Activated T-helper 17 cell treated with anti-CD3 and anti-CD28 coated beads, Interleukin-2, amount 50 U/mL, for 72 hours (primary cell): ENCODE results near the gene PPP1R3F. TPM values are rescaled to one million over a fixed set of nuclear protein-coding genes. Genes with fewer than 3 reads are reported as not detected.

ENCODE experiments used
- ATAC-seq: fragments of 150-1000 bp; cut with Tn5 transposase; replicated peaks from 2 replicates; pipeline ENCODE4 v1.10.0; 2021; ENCODE audit warnings: mild to moderate bottlenecking, moderate library complexity
- H3K27ac Mint-ChIP-seq: one replicate; pipeline ENCODE4 v1.8.0; 2022; ENCODE audit warnings: mixed read lengths
- H3K27me3 Mint-ChIP-seq: one replicate; pipeline ENCODE4 v1.8.0; 2022; ENCODE audit warnings: mixed read lengths
- H3K36me3 Mint-ChIP-seq: one replicate; pipeline ENCODE4 v1.8.0; 2022; ENCODE audit warnings: low read depth, mild to moderate bottlenecking, mixed read lengths
- H3K4me1 Mint-ChIP-seq: one replicate; pipeline ENCODE4 v1.8.0; 2022; ENCODE audit warnings: mixed read lengths
- H3K4me3 Mint-ChIP-seq: one replicate; pipeline ENCODE4 v1.8.0; 2022; ENCODE audit warnings: mild to moderate bottlenecking, mixed read lengths
- H3K9me3 Mint-ChIP-seq: one replicate; pipeline ENCODE4 v1.8.0; 2022; ENCODE audit warnings: mixed read lengths
- total RNA-seq, 2 donors: library from RNA; stranded (reverse); gene quantifications; one replicate each; pipeline ENCODE4 v1.2.3, GENCODE V29; 2022

The PPP1R3F gene
- 1 to 10 TPM; 6.6 to 8.8 TPM for total RNA-seq

- Mint-ChIP-seq H3K27me3 (no peaks in the 10 kb centered on the region), H3K9me3 (no peaks in the 10 kb centered on the region), H3K4me3 (peak within 1 kb of the TSS; percentile 94), H3K4me1 (peaks cover 34% of the 10 kb centered on the region), H3K36me3 (peaks cover 50% of the 10 kb centered on the region), H3K27ac (peak within 1 kb of the TSS; percentile 100)
- peak; percentile 5 for ATAC-seq
Measured at GRCh38 chrX:49269767-49270248, at the start of gene PPP1R3F. Gene PPP1R3F, plus strand, starts transcription at chrX:49269793. Its CDS starts 77 bp downstream, at chrX:49269870.

GRCh38 chrX:49220100-49220499 is 49.5 kb upstream of the PPP1R3F start:
- H3K36me3 Mint-ChIP-seq = no peaks in the 10 kb centered on the region
- no peaks in the 10 kb centered on the region for H3K9me3 Mint-ChIP-seq
- no peak overlapping the region for H3K4me3 Mint-ChIP-seq
- H3K4me1 Mint-ChIP-seq = peaks cover 4% of the 10 kb centered on the region
- no peak overlapping the region for H3K27ac Mint-ChIP-seq
- H3K27me3 Mint-ChIP-seq = no peaks in the 10 kb centered on the region
- no peak for ATAC-seq

- no peaks in the 10 kb centered on the region for H3K9me3 Mint-ChIP-seq
- peaks cover 4% of the 10 kb centered on the region for H3K4me1 Mint-ChIP-seq
- H3K4me3 Mint-ChIP-seq = no peak overlapping the region
- no peaks in the 10 kb centered on the region for H3K27me3 Mint-ChIP-seq
- no peaks in the 10 kb centered on the region for H3K36me3 Mint-ChIP-seq
- no peak for ATAC-seq
- H3K27ac Mint-ChIP-seq = no peak overlapping the region
Measured at GRCh38 chrX:49221868-49222267, 47.7 kb upstream of the PPP1R3F start.

- H3K27me3 Mint-ChIP-seq = no peaks in the 10 kb centered on the region
- H3K36me3 Mint-ChIP-seq = no peaks in the 10 kb centered on the region
- no peak overlapping the region for H3K27ac Mint-ChIP-seq
- ATAC-seq = no peak
- H3K4me3 Mint-ChIP-seq = no peak overlapping the region
- H3K9me3 Mint-ChIP-seq = no peaks in the 10 kb centered on the region
- peaks cover 4% of the 10 kb centered on the region for H3K4me1 Mint-ChIP-seq
Measured at GRCh38 chrX:49225858-49226257, 43.7 kb upstream of the PPP1R3F start.

DNA sequence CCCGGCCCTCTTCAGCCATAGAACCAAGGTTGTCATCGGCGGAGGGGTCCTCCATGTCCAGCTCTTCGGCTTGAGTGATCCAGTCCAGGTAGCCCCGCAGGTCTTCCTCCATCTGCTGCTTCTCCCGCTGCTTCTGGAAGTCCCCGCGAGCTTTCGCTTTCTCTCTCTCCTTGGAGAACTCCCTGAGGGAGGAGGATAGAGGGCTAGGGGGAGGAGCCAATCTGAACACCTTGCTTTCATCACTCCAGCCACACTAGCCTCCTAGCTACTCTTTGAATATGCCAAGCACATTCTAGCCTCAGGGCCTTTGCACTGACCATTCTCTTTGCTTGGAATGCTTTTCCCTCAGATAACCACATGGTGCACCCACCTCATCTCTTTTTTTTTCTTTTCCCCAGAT is 42.6 kb upstream of the PPP1R3F start:
- ATAC-seq = no peak
- no peak overlapping the region for H3K27ac Mint-ChIP-seq

DNA sequence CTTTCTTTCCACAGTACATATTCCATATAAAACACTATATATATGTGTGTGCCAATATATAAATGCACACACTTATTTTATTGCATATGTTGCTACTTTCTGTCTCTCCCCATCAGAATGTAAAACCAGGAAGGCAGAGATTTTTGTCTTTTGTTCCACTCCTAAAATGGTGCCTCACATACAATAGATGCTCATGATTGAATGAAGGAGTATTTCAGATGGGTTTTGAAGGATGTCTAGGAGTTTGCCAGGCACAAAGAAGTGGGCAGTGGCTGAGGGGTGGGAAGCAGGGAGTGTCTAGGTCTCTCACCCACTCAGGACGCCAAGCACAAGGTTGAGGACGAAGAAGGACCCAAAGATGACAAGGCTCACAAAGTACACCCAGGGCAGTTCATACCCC is 41.9 kb upstream of the PPP1R3F start:
- H3K4me3 Mint-ChIP-seq = no peak overlapping the region
- H3K36me3 Mint-ChIP-seq = no peaks in the 10 kb centered on the region
- peaks cover 8% of the 10 kb centered on the region for H3K4me1 Mint-ChIP-seq
- no peak for ATAC-seq
- H3K9me3 Mint-ChIP-seq = no peaks in the 10 kb centered on the region
- H3K27ac Mint-ChIP-seq = no peak overlapping the region
- H3K27me3 Mint-ChIP-seq = no peaks in the 10 kb centered on the region

More for the DNA sequence above, 42.6 kb upstream of the PPP1R3F start:
- Mint-ChIP-seq H3K27me3 (no peaks in the 10 kb centered on the region), H3K4me3 (no peak overlapping the region), H3K4me1 (peaks cover 7% of the 10 kb centered on the region), H3K36me3 (no peaks in the 10 kb centered on the region), H3K9me3 (no peaks in the 10 kb centered on the region)

GRCh38 chrX:49228185-49228584 is 41.4 kb upstream of the PPP1R3F start:
- Mint-ChIP-seq H3K27me3 (no peaks in the 10 kb centered on the region), H3K9me3 (no peaks in the 10 kb centered on the region), H3K4me1 (peaks cover 5% of the 10 kb centered on the region), H3K36me3 (no peaks in the 10 kb centered on the region), H3K4me3 (no peak overlapping the region), H3K27ac (no peak overlapping the region)
- ATAC-seq = no peak

- peak; percentile 89 for ATAC-seq
- Mint-ChIP-seq H3K27me3 (no peaks in the 10 kb centered on the region), H3K27ac (peak overlapping the region; percentile 73), H3K36me3 (peaks cover 6% of the 10 kb centered on the region), H3K9me3 (no peaks in the 10 kb centered on the region), H3K4me3 (peak overlapping the region; percentile 72), H3K4me1 (peaks cover 5% of the 10 kb centered on the region)
Measured at GRCh38 chrX:49230500-49231232, 38.9 kb upstream of the PPP1R3F start.

DNA sequence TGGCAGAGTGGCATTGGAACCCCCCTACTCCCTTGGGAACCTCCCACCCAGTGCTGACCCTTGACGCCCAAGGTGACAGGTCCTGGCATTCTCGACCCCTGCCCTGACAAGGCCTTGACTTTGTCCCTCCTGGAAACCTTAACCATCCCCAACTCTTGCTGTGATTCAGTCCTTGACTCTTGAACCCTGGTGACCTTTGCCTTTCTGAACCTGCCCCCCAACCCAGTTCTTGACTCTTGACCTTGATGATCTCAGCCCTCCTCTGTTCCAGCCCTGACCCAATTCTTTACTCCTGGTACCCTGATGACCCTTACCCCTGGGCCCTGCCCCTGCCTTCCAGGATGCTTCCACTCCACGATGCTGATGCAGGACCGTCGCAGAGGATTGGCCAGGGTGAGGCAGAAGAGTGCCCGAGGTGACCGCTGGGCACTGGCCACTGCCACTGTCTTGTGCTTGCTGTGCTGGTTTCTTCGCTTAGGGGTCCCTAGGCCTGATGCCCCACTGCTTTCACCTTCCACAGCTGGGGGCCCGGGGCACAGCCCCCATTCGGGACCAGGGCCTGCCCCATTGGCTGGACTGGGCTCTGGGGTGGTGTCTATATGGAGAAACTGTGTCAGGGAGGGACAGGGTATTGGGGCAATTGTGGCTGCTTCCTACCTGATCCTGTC is 38.1 kb upstream of the PPP1R3F start:
- peaks cover 5% of the 10 kb centered on the region for H3K4me1 Mint-ChIP-seq
- peak overlapping the region; percentile 72 for H3K4me3 Mint-ChIP-seq
- ATAC-seq = no peak
- H3K9me3 Mint-ChIP-seq = no peaks in the 10 kb centered on the region
- peaks cover 10% of the 10 kb centered on the region for H3K36me3 Mint-ChIP-seq
- H3K27me3 Mint-ChIP-seq = no peaks in the 10 kb centered on the region
- H3K27ac Mint-ChIP-seq = peak overlapping the region; percentile 73

- peak overlapping the region; percentile 72 for H3K4me3 Mint-ChIP-seq
- peaks cover 11% of the 10 kb centered on the region for H3K4me1 Mint-ChIP-seq
- H3K27ac Mint-ChIP-seq = no peak overlapping the region
Measured at GRCh38 chrX:49232525-49232924, 37.1 kb upstream of the PPP1R3F start.

GRCh38 chrX:49233176-49233575 is 36.4 kb upstream of the PPP1R3F start, which contains the start of gene CACNA1F:
Gene CACNA1F, minus strand, starts transcription at chrX:49233340. Its CDS starts 31 bp downstream, at chrX:49233309.
- ATAC-seq = no peak
- Mint-ChIP-seq H3K27ac (no peak within 1 kb of the TSS), H3K9me3 (no peaks in the 10 kb centered on the region), H3K4me1 (peaks cover 11% of the 10 kb centered on the region), H3K4me3 (peak within 1 kb of the TSS; percentile 72), H3K36me3 (peaks cover 20% of the 10 kb centered on the region), H3K27me3 (no peaks in the 10 kb centered on the region)

More at GRCh38 chrX:49232525-49232924, 37.1 kb upstream of the PPP1R3F start:
- ATAC-seq = no peak
- Mint-ChIP-seq H3K36me3 (peaks cover 20% of the 10 kb centered on the region), H3K27me3 (no peaks in the 10 kb centered on the region), H3K9me3 (no peaks in the 10 kb centered on the region)

GRCh38 chrX:49233887-49234555 is 35.6 kb upstream of the PPP1R3F start:
- Mint-ChIP-seq H3K27me3 (no peaks in the 10 kb centered on the region), H3K9me3 (no peaks in the 10 kb centered on the region), H3K4me3 (peak overlapping the region; percentile 95), H3K36me3 (peaks cover 26% of the 10 kb centered on the region), H3K4me1 (peaks cover 11% of the 10 kb centered on the region), H3K27ac (no peak overlapping the region)
- ATAC-seq = no peak

DNA sequence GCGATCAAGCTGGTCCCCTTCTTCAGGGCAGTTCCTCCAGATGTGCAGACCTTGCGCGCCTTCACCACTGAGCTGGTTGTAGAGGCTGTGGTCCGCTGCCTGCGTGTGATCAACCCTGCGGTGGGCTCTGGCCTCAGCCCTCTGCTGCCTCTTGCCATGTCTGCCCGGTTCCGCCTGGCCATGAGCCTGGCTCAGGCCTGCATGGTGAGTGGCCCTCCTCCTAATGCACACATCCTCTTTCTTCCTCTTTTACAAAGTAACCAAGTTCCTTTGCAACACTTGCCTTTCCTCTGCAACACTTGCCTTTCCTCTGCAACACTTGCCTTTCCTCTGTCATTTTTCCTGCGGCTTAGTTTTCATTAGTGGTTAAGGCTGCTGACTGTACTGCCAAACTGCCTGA is 32.5 kb upstream of the PPP1R3F start:
- Mint-ChIP-seq H3K27ac (peak overlapping the region; percentile 61), H3K4me3 (peak overlapping the region; percentile 95), H3K4me1 (peaks cover 6% of the 10 kb centered on the region), H3K36me3 (peaks cover 55% of the 10 kb centered on the region), H3K27me3 (no peaks in the 10 kb centered on the region), H3K9me3 (no peaks in the 10 kb centered on the region)
- ATAC-seq = no peak

- H3K9me3 Mint-ChIP-seq = no peaks in the 10 kb centered on the region
- no peak for ATAC-seq
Measured at GRCh38 chrX:49238735-49239134, 30.9 kb upstream of the PPP1R3F start.

More at GRCh38 chrX:49238735-49239134, 30.9 kb upstream of the PPP1R3F start:
- H3K4me3 Mint-ChIP-seq = no peak overlapping the region
- no peak overlapping the region for H3K27ac Mint-ChIP-seq
- H3K4me1 Mint-ChIP-seq = peaks cover 6% of the 10 kb centered on the region
- H3K36me3 Mint-ChIP-seq = peaks cover 70% of the 10 kb centered on the region
- H3K27me3 Mint-ChIP-seq = no peaks in the 10 kb centered on the region
